IPS DF 19.7 (cell line): Measurements from ENCODE around the gene LANCL3.
"Not testable (repeated sequence)": the region's sequence is repeated elsewhere in the genome, so short reads cannot be mapped to it uniquely, and the experiment has no call there.

Experiments used
- DNase-seq: peaks from one replicate; pipeline ENCODE4 v3.0.0-alpha.2; 2013; ENCODE audit warnings: low read depth, low spot score

The LANCL3 gene

GRCh38 chrX:37571426-37572107 is at the start of gene LANCL3:
LANCL3 (plus strand) TSS chrX:37571661; CDS start chrX:37571871, 210 bp downstream.
- DNase-seq: not testable (repeated sequence)

GRCh38 chrX:37523673-37524072 is 47.8 kb upstream of the LANCL3 start:
- not testable (repeated sequence) for DNase-seq

- DNase-seq: no peak
Measured at GRCh38 chrX:37541991-37542390, 29.5 kb upstream of the LANCL3 start.

GRCh38 chrX:37542791-37543190 is 28.7 kb upstream of the LANCL3 start:
- no peak for DNase-seq

- no peak for DNase-seq
Measured at GRCh38 chrX:37543324-37543723, 28.1 kb upstream of the LANCL3 start.

- DNase-seq: not testable (repeated sequence)
Measured at GRCh38 chrX:37544531-37544930, 26.9 kb upstream of the LANCL3 start.

GRCh38 chrX:37545066-37545465 is 26.4 kb upstream of the LANCL3 start:
- no peak for DNase-seq

- DNase-seq: not testable (repeated sequence)
Measured at GRCh38 chrX:37549619-37550018, 21.8 kb upstream of the LANCL3 start.

GRCh38 chrX:37553476-37553875 is 18.0 kb upstream of the LANCL3 start:
- DNase-seq: no peak

- not testable (repeated sequence) for DNase-seq
Measured at GRCh38 chrX:37565254-37565653, 6.2 kb upstream of the LANCL3 start.

- not testable (repeated sequence) for DNase-seq
Measured at GRCh38 chrX:37570349-37570748, 1.1 kb upstream of the LANCL3 start.

GRCh38 chrX:37572108-37572587 is 687 bp downstream of the LANCL3 start:
- peak; percentile 7 for DNase-seq

- not testable (repeated sequence) for DNase-seq
Measured at GRCh38 chrX:37573121-37573520, 1.7 kb downstream of the LANCL3 start.

GRCh38 chrX:37578045-37578444 is 6.6 kb downstream of the LANCL3 start:
- no peak for DNase-seq

GRCh38 chrX:37580080-37580479 is 8.6 kb downstream of the LANCL3 start:
- no peak for DNase-seq

GRCh38 chrX:37587337-37587736 is 15.9 kb downstream of the LANCL3 start:
- not testable (repeated sequence) for DNase-seq

GRCh38 chrX:37590047-37590446 is 18.6 kb downstream of the LANCL3 start:
- DNase-seq: no peak

- no peak for DNase-seq
Measured at GRCh38 chrX:37594755-37595382, 23.4 kb downstream of the LANCL3 start.

- DNase-seq: no peak
Measured at GRCh38 chrX:37599729-37600128, 28.3 kb downstream of the LANCL3 start.

GRCh38 chrX:37603938-37604409 is 32.5 kb downstream of the LANCL3 start:
- DNase-seq: no peak

GRCh38 chrX:37607243-37607642 is 35.8 kb downstream of the LANCL3 start:
- DNase-seq: no peak

- DNase-seq: peak; percentile 12
Measured at GRCh38 chrX:37608156-37608555, 36.7 kb downstream of the LANCL3 start.

- DNase-seq: no peak
Measured at GRCh38 chrX:37609727-37610126, 38.3 kb downstream of the LANCL3 start.
